Ovary (tissue), 9 donors: Measurements from ENCODE around the gene ADAMTS14. TPM values are rescaled to one million over a fixed set of nuclear protein-coding genes. Genes with fewer than 3 reads are reported as not detected.

ENCODE experiments used
- DNase-seq, 5 donors: peaks; one replicate each; pipeline ENCODE4 v3.0.0-alpha.2; 2019 to 2020
- H3K27ac ChIP-seq, 2 donors: fragments of 200-600 bp; one replicate each; pipeline versions ENCODE4 v1.5.1 to v1.8.0; 2019 to 2022
- H3K27me3 ChIP-seq: fragments of 200-600 bp; one replicate; pipeline ENCODE4 v1.8.0; 2022
- H3K36me3 ChIP-seq: fragments of 200-600 bp; sonication (generic); one replicate; pipeline ENCODE4 v1.5.1; 2019
- H3K4me1 ChIP-seq: one replicate; pipeline ENCODE4 v1.8.1; 2013; ENCODE audit warnings: mild to moderate bottlenecking, moderate library complexity; ENCODE audit not compliant: insufficient read depth
- H3K4me3 ChIP-seq: fragments of 200-600 bp; sonication (generic); one replicate; pipeline ENCODE4 v1.5.1; 2017
- H3K9me3 ChIP-seq, 2 donors: fragments of 200-600 bp in 1 of 2; sonication (generic) in 1 of 2; one replicate each; pipeline versions ENCODE4 v1.5.1 to v1.8.1; 2013 to 2019; ENCODE audit warnings: mild to moderate bottlenecking in 1 of 2, moderate library complexity in 1 of 2
- CTCF ChIP-seq, 3 donors: fragments of 450-650 bp in 2 of 3; fragments of 200-600 bp in 1 of 3; IDR thresholded peaks; one replicate each; pipeline versions ENCODE4 v1.5.1 to v1.8.0; 2016 to 2022; ENCODE audit warnings: antibody characterized with exemption in 3 of 3, mild to moderate bottlenecking in 1 of 3
- EP300 ChIP-seq: sonication (generic); formaldehyde crosslinking; IDR thresholded peaks from one replicate; pipeline ENCODE4 v1.6.1; 2017; ENCODE audit warnings: antibody characterized with exemption
- POLR2A ChIP-seq: fragments of 450-650 bp; IDR thresholded peaks from one replicate; pipeline ENCODE4 v1.6.1; 2017; ENCODE audit warnings: antibody characterized with exemption, mild to moderate bottlenecking, moderate library complexity
- WGBS, 3 donors: extraction: QIAGEN DNeasy Blood & Tissue Kit in 1 of 3; methylation state at CpG; one replicate each; pipeline versions ENCODE4 v1.1.5 to v1.1.7; 2013 to 2017; 5-methylcytosine and 5-hydroxymethylcytosine counted together
- intact Hi-C, 4 donors: fragments of 100-400 bp; cut with DNase I; formaldehyde crosslinking; loops; one replicate each; pipeline versions ENCODE4 v1.11.0 to v1.15.1; 2022 to 2023
- polyA plus RNA-seq, 2 donors: library from polyadenylated mRNA; stranded (reverse); fragments of 200-250 nt in 1 of 2; fragments of 350-450 nt in 1 of 2; fragmentation: Illumina TruSeq in 1 of 2; extraction: RNeasy Lipid Tissue Mini Kit (QIAGEN cat#74804) in 1 of 2; gene quantifications; one replicate each; pipeline ENCODE4 v1.2.3, GENCODE V29; 2013 to 2014
- total RNA-seq, 7 donors: library from RNA; depleted of rRNA in 2 of 7; stranded (reverse); fragments of >200 nt in 2 of 7; fragmentation: NEBNext Ultra II Directional in 3 of 7; extraction: Animal tissue kit (Norgen Biotek cat#: 25700) in 3 of 7; gene quantifications; one replicate each; pipeline versions ENCODE4 v1.1.0 to v1.2.4, GENCODE V29; 2016 to 2023
- donor health status: DM: no; HTN: no; CAD: no; lungs with moderate emphysema.
- donor health status: DM: no; HTN: no; CAD: no.
- donor health status: Bipolar disorder and iron deficiency.
- donor health status: DM: yes; HTN: yes; CAD: no.
- donor health status: DM: no; HTN: no; CAD: no.
- donor health status: DM: yes; HTN: yes; CAD: no.

Gene ADAMTS14
- total and polyA plus RNA-seq, 9 donors: 0.07 to 0.75 (median 0.14) TPM; not detected in 3

- Histone ChIP-seq H3K4me3 (no peak overlapping the region), H3K9me3 (no peaks in the 10 kb centered on the region), H3K4me1 (no peaks in the 10 kb centered on the region), H3K36me3 (no peaks in the 10 kb centered on the region), H3K27ac (no peak overlapping the region), H3K27me3 (no peaks in the 10 kb centered on the region)
- WGBS, 3 donors: 89 to 93% (median 91%) methylated on average over 9 to 14 of the region's 14 CpGs
- TF ChIP-seq EP300 (no peak), CTCF (IDR thresholded peaks at IDR 0.05) (no peak), POLR2A (no peak)
- no peak for DNase-seq
- intact Hi-C loops: loop anchor here in 2 of 4 donors (10.0 kb wide), 1 partner anchor 287 kb away; no protein-coding TSS in a partner anchor
Observed at GRCh38 chr10:70751991-70752390, 79.7 kb downstream of the ADAMTS14 start.

- H3K27ac ChIP-seq: no peak overlapping the region
- no peaks in the 10 kb centered on the region for H3K27me3 ChIP-seq
- no peaks in the 10 kb centered on the region for H3K4me1 ChIP-seq
- TF ChIP-seq CTCF (IDR thresholded peaks at IDR 0.05) (no peak), EP300 (no peak), POLR2A (no peak)
- no peak for DNase-seq
- no peaks in the 10 kb centered on the region for H3K9me3 ChIP-seq
- H3K36me3 ChIP-seq: no peaks in the 10 kb centered on the region
- intact Hi-C loops: loop anchor here in 2 of 4 donors (10.0 kb wide), 1 partner anchor 288 kb away; no protein-coding TSS in a partner anchor
- 92 to 95% (median 93%) methylated on average over 7 of the region's 7 CpGs for WGBS, 3 donors
- H3K4me3 ChIP-seq: no peak overlapping the region
Observed at GRCh38 chr10:70752571-70752970, 80.3 kb downstream of the ADAMTS14 start.

GRCh38 chr10:70753026-70753663, 80.8 kb downstream of the ADAMTS14 start:
- no peak overlapping the region for H3K27ac ChIP-seq
- no peak overlapping the region for H3K4me3 ChIP-seq

More at GRCh38 chr10:70753026-70753663, 80.8 kb downstream of the ADAMTS14 start:
- no peaks in the 10 kb centered on the region for H3K36me3 ChIP-seq
- H3K27me3 ChIP-seq: no peaks in the 10 kb centered on the region
- TF ChIP-seq POLR2A: no peak
- TF ChIP-seq EP300: no peak
- no peak for TF ChIP-seq CTCF (IDR thresholded peaks at IDR 0.05)
- no peaks in the 10 kb centered on the region for H3K9me3 ChIP-seq
- no peak for DNase-seq
- 89 to 94% (median 92%) methylated on average over 10 of the region's 10 CpGs for WGBS, 3 donors
- H3K4me1 ChIP-seq: no peaks in the 10 kb centered on the region
- intact Hi-C loops: loop anchor here in 2 of 4 donors (10.0 kb wide), 1 partner anchor 288 kb away; no protein-coding TSS in a partner anchor
